Measurements from ENCODE around the gene DNAH10.

DNAH10 gene

GRCh38 chr12:123761841-123762714, at the start of gene DNAH10:
Gene DNAH10 (plus strand): TSS chr12:123762301. CDS start chr12:123762337, 36 bp downstream.
- DNase-seq = peak; percentile 21

GRCh38 chr12:123712780-123713319, 49.3 kb upstream of the DNAH10 start:
- DNase-seq = no peak

- no peak for DNase-seq
These were observed 48.7 kb upstream of the DNAH10 start for GRCh38 chr12:123713398-123713797.

GRCh38 chr12:123713823-123714585, 48.1 kb upstream of the DNAH10 start:
- DNase-seq = no peak

GRCh38 chr12:123715195-123715594, 46.9 kb upstream of the DNAH10 start:
- no peak for DNase-seq

- no peak for DNase-seq
These were observed 44.8 kb upstream of the DNAH10 start for GRCh38 chr12:123717350-123717749.

GRCh38 chr12:123720141-123720814, 41.8 kb upstream of the DNAH10 start:
- DNase-seq = no peak

- DNase-seq = no peak
These were observed 40.9 kb upstream of the DNAH10 start for GRCh38 chr12:123721245-123721644.

- no peak for DNase-seq
These were observed 39.1 kb upstream of the DNAH10 start for GRCh38 chr12:123723011-123723410.

GRCh38 chr12:123723765-123724164, 38.3 kb upstream of the DNAH10 start:
- DNase-seq = no peak

- no peak for DNase-seq
These were observed 35.9 kb upstream of the DNAH10 start for GRCh38 chr12:123726244-123726643.

- DNase-seq = no peak
These were observed 35.1 kb upstream of the DNAH10 start for GRCh38 chr12:123726962-123727361.

GRCh38 chr12:123727878-123728277, 34.2 kb upstream of the DNAH10 start:
- DNase-seq = no peak

- DNase-seq = no peak
These were observed 30.5 kb upstream of the DNAH10 start for GRCh38 chr12:123731596-123731995.

GRCh38 chr12:123732251-123732650, 29.9 kb upstream of the DNAH10 start:
- no peak for DNase-seq

GRCh38 chr12:123733229-123733628, 28.9 kb upstream of the DNAH10 start:
- DNase-seq = no peak

GRCh38 chr12:123734268-123734667, 27.8 kb upstream of the DNAH10 start:
- DNase-seq = no peak

GRCh38 chr12:123741937-123742572, 20.0 kb upstream of the DNAH10 start:
- DNase-seq = no peak

- DNase-seq = no peak
These were observed 19.1 kb upstream of the DNAH10 start for GRCh38 chr12:123743002-123743401.

- DNase-seq = no peak
These were observed 17.3 kb upstream of the DNAH10 start for GRCh38 chr12:123744836-123745235.

GRCh38 chr12:123747309-123747708, 14.8 kb upstream of the DNAH10 start:
- DNase-seq = no peak

- DNase-seq = no peak
These were observed 13.9 kb upstream of the DNAH10 start for GRCh38 chr12:123748161-123748560.

GRCh38 chr12:123748661-123749060, 13.4 kb upstream of the DNAH10 start:
- no peak for DNase-seq
